EH (cell line): ENCODE results near the gene PLEKHA1.

Source experiments
- DNase-seq: peaks from one replicate; pipeline ENCODE4 v3.0.0-alpha.2; 2015; ENCODE audit warnings: low read depth

PLEKHA1 gene

GRCh38 chr10:122461729-122462532 lies 87.4 kb downstream of the PLEKHA1 start:
- peak; percentile 11 for DNase-seq

- DNase-seq, result peak; percentile 59
Measured at GRCh38 chr10:122462533-122463465, 88.3 kb downstream of the PLEKHA1 start.

GRCh38 chr10:122463466-122464249 lies 89.2 kb downstream of the PLEKHA1 start:
- DNase-seq, result no peak

GRCh38 chr10:122464250-122464510 lies 89.7 kb downstream of the PLEKHA1 start:
- DNase-seq, result no peak

- no peak for DNase-seq
Measured at GRCh38 chr10:122464586-122464985, 90.1 kb downstream of the PLEKHA1 start.

GRCh38 chr10:122465401-122466040 lies 91.0 kb downstream of the PLEKHA1 start:
- DNase-seq, result no peak

- no peak for DNase-seq
Measured at GRCh38 chr10:122466951-122467381, 92.5 kb downstream of the PLEKHA1 start.

- DNase-seq, result no peak
Measured at GRCh38 chr10:122467701-122468100, 93.2 kb downstream of the PLEKHA1 start.

- DNase-seq, result no peak
Measured at GRCh38 chr10:122468307-122468925, 93.9 kb downstream of the PLEKHA1 start.

- peak; percentile 99 for DNase-seq
Measured at GRCh38 chr10:122468926-122469781, 94.6 kb downstream of the PLEKHA1 start.

GRCh38 chr10:122469848-122470247 lies 95.3 kb downstream of the PLEKHA1 start:
- DNase-seq, result no peak

- DNase-seq, result peak; percentile 71
Measured at GRCh38 chr10:122471531-122472177, 97.1 kb downstream of the PLEKHA1 start.

- no peak for DNase-seq
Measured at GRCh38 chr10:122473116-122473515, 98.6 kb downstream of the PLEKHA1 start.

GRCh38 chr10:122474131-122474818 lies 99.8 kb downstream of the PLEKHA1 start:
- DNase-seq, result no peak

GRCh38 chr10:122475100-122475499 lies 100.6 kb downstream of the PLEKHA1 start:
- DNase-seq, result no peak

- DNase-seq, result peak; percentile 20
Measured at GRCh38 chr10:122475591-122476332, 101.3 kb downstream of the PLEKHA1 start.

- DNase-seq, result no peak
Measured at GRCh38 chr10:122476333-122476695, 101.8 kb downstream of the PLEKHA1 start.

GRCh38 chr10:122477436-122477835 lies 102.9 kb downstream of the PLEKHA1 start:
- DNase-seq, result no peak

GRCh38 chr10:122478971-122479370 lies 104.5 kb downstream of the PLEKHA1 start:
- DNase-seq, result no peak
